ENCODE data around the gene WIPF3. TPM values are rescaled to one million over a fixed set of nuclear protein-coding genes. Genes with fewer than 3 reads are reported as not detected.

Gene WIPF3
- total and polyA plus RNA-seq, 2 of the 4 experiments (the other 2 are of a cell fraction): not detected

DNA sequence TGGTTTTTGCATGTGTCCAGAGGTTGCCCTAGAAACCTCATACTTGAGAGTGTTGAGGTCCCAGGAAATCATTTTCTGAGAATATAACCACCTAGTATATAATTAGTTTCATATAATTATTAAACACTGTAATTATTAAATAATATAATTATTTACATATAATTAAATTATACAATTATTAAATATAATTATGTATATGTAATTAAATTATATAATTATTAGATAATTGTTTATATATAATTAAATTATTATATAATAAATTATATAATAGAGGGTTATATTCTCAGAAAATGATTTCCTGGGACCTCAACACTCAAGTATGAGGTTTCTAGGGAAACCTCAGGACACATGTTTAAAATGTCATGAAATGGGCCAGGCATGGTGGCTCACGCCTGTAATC, 155.7 kb downstream of the WIPF3 start:
- Histone ChIP-seq H3K23ac (ENCODE audit: low read depth, low read length) (no peak overlapping the region), H3K79me1 (ENCODE audit: low read depth in 1 of 2, low read length in 2 of 2) (peaks cover 28 to 58% of the 10 kb centered on the region in 2 experiments), H2BK20ac (ENCODE audit: low read depth, low read length) (no peak overlapping the region), H4K91ac (ENCODE audit: insufficient read depth, low read depth, low read length) (no peak overlapping the region), H3K14ac (replicated peaks; ENCODE audit: low read depth, low read length) (no peak overlapping the region), H4K5ac (ENCODE audit: low read depth, low read length) (no peak overlapping the region), H2AFZ (replicated peaks; ENCODE audit: low read length, poor library complexity) (no peak overlapping the region), H3K27me3 (ENCODE audit: control insufficient read depth, insufficient read depth, low read length) (no peaks in the 10 kb centered on the region), H2AK5ac (ENCODE audit: low read depth, low read length) (no peak overlapping the region), H3K27ac (ENCODE audit: insufficient read depth, low read length) (no peak overlapping the region), H3K36me3 (ENCODE audit: control insufficient read depth, insufficient read depth, low read length) (peaks cover 22% of the 10 kb centered on the region), H3K4ac (ENCODE audit: low read depth, low read length) (no peak overlapping the region), H3K4me3 (ENCODE audit: insufficient read depth, low read depth, low read length) (no peak overlapping the region), H3K56ac (ENCODE audit: extremely low read depth, insufficient read depth, low read length) (no peak overlapping the region), H4K8ac (ENCODE audit: low read depth in 2 of 2, low read length in 2 of 2) (no peak overlapping the region), H2BK15ac (ENCODE audit: low read depth, low read length) (no peak overlapping the region), H2AK9ac (replicated peaks; ENCODE audit: low read depth, low read length, poor library complexity) (no peak overlapping the region), H2BK120ac (ENCODE audit: low read depth, low read length) (no peak overlapping the region), H3K9ac (ENCODE audit: low read depth, low read length) (no peak overlapping the region), H3K18ac (ENCODE audit: low read depth, low read length) (no peak overlapping the region), H3K9me1 (ENCODE audit: insufficient read depth, low read length) (peaks cover 14% of the 10 kb centered on the region), H3K9me3 (ENCODE audit: control insufficient read depth, insufficient read depth, low read length) (no peaks in the 10 kb centered on the region), H3K4me1 (ENCODE audit: control insufficient read depth, insufficient read depth, low read length) (no peaks in the 10 kb centered on the region), H3K4me2 (ENCODE audit: low read depth, low read length) (no peak overlapping the region), H2BK5ac (ENCODE audit: low read depth, low read length, poor library complexity, severe bottlenecking) (no peak overlapping the region), H4K20me1 (ENCODE audit: insufficient read depth, low read length) (peaks cover 27% of the 10 kb centered on the region; the same call in 1 of the 2 replicates)
- ChIA-PET POLR2A (ENCODE audit: unreplicated experiment) (no interaction called here), CTCF (no interaction called here)
- DNase-seq (no peak), ATAC-seq (ENCODE audit: low read depth) (no peak)
- TF ChIP-seq MAZ (IDR thresholded peaks at IDR 0.05; ENCODE audit: borderline replicate concordance, low read depth, low read length) (no peak), FOS (IDR thresholded peaks at IDR 0.05; ENCODE audit: low read depth, low read length) (no peak), SMC3 (IDR thresholded peaks at IDR 0.05; ENCODE audit: low read depth, low read length) (no peak), NFE2L2 (IDR thresholded peaks at IDR 0.05; ENCODE audit: low read depth, low read length) (no peak), CEBPB (IDR thresholded peaks at IDR 0.05; ENCODE audit: low read depth, low read length) (no peak), MXI1 (IDR thresholded peaks at IDR 0.05; ENCODE audit: borderline replicate concordance, low read depth, low read length) (no peak), CHD1 (IDR thresholded peaks at IDR 0.05; ENCODE audit: low read depth, low read length) (no peak), POLR2A (IDR thresholded peaks at IDR 0.05; ENCODE audit: low read depth, low read length) (no peak), BHLHE40 (IDR thresholded peaks at IDR 0.05; ENCODE audit: low read depth, low read length) (no peak), RFX5 (IDR thresholded peaks at IDR 0.05; ENCODE audit: low read depth, low read length) (no peak), RCOR1 (IDR thresholded peaks at IDR 0.05; ENCODE audit: insufficient replicate concordance, low read length) (no peak)
- TF ChIP-seq, protein P1, sequence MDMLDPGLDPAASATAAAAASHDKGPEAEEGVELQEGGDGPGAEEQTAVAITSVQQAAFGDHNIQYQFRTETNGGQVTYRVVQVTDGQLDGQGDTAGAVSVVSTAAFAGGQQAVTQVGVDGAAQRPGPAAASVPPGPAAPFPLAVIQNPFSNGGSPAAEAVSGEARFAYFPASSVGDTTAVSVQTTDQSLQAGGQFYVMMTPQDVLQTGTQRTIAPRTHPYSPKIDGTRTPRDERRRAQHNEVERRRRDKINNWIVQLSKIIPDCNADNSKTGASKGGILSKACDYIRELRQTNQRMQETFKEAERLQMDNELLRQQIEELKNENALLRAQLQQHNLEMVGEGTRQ (IDR thresholded peaks at IDR 0.05; ENCODE audit: low read depth, low read length): no peak
- TF ChIP-seq, protein P2, sequence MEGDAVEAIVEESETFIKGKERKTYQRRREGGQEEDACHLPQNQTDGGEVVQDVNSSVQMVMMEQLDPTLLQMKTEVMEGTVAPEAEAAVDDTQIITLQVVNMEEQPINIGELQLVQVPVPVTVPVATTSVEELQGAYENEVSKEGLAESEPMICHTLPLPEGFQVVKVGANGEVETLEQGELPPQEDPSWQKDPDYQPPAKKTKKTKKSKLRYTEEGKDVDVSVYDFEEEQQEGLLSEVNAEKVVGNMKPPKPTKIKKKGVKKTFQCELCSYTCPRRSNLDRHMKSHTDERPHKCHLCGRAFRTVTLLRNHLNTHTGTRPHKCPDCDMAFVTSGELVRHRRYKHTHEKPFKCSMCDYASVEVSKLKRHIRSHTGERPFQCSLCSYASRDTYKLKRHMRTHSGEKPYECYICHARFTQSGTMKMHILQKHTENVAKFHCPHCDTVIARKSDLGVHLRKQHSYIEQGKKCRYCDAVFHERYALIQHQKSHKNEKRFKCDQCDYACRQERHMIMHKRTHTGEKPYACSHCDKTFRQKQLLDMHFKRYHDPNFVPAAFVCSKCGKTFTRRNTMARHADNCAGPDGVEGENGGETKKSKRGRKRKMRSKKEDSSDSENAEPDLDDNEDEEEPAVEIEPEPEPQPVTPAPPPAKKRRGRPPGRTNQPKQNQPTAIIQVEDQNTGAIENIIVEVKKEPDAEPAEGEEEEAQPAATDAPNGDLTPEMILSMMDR (conservative IDR thresholded peaks at IDR 0.05; ENCODE audit: low read depth, low read length): no peak
- TF ChIP-seq, protein P3, sequence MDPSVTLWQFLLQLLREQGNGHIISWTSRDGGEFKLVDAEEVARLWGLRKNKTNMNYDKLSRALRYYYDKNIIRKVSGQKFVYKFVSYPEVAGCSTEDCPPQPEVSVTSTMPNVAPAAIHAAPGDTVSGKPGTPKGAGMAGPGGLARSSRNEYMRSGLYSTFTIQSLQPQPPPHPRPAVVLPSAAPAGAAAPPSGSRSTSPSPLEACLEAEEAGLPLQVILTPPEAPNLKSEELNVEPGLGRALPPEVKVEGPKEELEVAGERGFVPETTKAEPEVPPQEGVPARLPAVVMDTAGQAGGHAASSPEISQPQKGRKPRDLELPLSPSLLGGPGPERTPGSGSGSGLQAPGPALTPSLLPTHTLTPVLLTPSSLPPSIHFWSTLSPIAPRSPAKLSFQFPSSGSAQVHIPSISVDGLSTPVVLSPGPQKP (IDR thresholded peaks at IDR 0.05; ENCODE audit: borderline replicate concordance, low read depth, low read length): no peak
- BruUV-seq (replicated peaks): no TSS peak
- dilution Hi-C loops (cut with HindIII; ENCODE audit: low sequenced_read_pairs, unreplicated experiment) (no loop called here), in situ Hi-C loops (cut with MboI; ENCODE audit: low sequenced_read_pairs) (no loop called here), intact Hi-C loops (cut with micrococcal nuclease) (no loop called here)
- WGBS, 2 experiments (ENCODE audit: extremely low coverage in 2 of 2, insufficient read length in 1 of 2): no CpG with 5 or more reads among the region's 1 CpG

All from IMR-90 (cell line).